GM21360 (cell line): ENCODE measurements around the gene ANKRD6.
"Not testable (repeated sequence)": the region's sequence is repeated elsewhere in the genome, so short reads cannot be mapped to it uniquely, and the experiment has no call there.

Experiments
- ATAC-seq: cut with Tn5 transposase; IDR thresholded peaks from one replicate; pipeline ENCODE4 v1.9.1; 2021; ENCODE audit warnings: mild to moderate bottlenecking, moderate library complexity; ENCODE audit not compliant: unreplicated experiment

ANKRD6 gene

GRCh38 chr6:89641581-89641980 lies 208.6 kb downstream of the ANKRD6 start:
- not testable (repeated sequence) for ATAC-seq

DNA sequence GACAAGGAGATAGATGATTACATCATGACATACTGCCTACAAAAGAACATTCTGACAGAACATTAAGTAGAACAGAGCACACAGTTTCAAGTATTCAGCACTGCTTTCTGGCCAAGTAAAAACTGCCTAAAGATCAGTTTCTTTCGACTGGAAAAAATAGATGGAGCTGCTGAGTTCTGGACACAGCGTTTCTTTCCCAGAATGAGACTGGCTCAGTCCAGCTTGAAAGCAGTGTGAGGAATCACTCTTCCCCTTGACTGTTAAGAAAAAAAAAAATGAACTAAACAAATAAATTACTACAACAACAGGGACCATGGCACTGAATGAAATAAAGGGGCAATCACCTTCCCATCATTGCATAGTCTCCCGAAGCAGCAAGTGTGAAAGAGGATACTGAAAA lies 210.0 kb downstream of the ANKRD6 start:
- no peak for ATAC-seq

- ATAC-seq = no peak
Observed at GRCh38 chr6:89643406-89643805, 210.5 kb downstream of the ANKRD6 start.

DNA sequence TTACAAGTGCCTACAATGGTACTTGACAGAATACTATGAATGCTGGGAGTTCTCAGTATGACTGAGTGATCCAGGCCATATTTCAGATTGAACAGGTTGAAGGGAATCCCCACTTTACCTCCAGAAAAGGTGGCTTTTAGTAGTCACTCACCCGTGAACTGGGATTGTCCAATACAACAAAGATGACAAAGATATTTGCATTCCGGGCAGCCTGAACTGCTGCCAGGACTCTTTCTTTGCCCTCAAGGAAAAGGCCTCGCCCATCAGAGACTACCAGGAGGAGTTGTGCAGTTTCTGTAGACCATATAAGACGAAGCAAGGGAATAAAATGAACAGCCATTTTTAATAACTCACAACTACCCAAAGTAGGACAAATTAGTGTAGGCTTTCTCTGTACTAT lies 211.9 kb downstream of the ANKRD6 start:
- ATAC-seq = no peak

DNA sequence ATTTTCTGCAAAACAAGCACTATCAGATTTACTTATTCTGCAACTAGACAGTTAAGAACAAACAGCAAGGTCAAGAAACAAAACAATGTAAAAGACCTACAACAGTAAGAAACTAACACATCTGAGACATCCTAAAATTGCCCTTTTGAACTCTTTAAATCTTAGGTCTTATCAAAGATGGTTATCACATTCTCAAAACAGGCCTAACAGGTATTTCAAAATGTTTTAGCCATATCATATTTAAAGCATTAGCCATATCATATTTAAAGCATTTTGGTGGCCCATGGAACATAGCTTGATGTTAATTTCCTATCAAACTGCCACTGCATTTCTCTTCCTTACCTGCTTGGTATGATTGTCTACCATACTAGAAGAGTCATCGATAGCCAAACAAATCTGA lies 216.7 kb downstream of the ANKRD6 start:
- ATAC-seq = no peak

DNA sequence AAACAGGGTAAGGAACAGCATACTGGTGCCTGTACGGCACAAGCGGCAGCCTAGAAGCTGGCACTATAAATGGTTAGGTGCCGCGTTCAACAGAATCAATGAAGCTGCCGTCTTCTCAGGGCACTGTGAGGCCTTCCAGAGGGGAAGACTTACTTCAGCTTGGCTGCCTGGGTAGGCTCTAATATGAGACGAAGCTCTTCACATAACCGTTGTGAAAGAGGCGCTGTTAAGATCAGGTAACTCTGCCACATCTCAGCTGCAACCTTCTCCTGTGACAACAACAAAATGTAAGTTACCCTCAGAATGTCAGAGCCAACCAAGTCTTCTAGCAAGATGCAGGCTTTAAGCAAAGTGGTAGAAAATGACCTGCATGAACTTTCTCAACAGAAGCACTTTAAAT lies 217.6 kb downstream of the ANKRD6 start:
- ATAC-seq = no peak

- no peak for ATAC-seq
Observed at GRCh38 chr6:89655122-89655521, 222.2 kb downstream of the ANKRD6 start.

DNA sequence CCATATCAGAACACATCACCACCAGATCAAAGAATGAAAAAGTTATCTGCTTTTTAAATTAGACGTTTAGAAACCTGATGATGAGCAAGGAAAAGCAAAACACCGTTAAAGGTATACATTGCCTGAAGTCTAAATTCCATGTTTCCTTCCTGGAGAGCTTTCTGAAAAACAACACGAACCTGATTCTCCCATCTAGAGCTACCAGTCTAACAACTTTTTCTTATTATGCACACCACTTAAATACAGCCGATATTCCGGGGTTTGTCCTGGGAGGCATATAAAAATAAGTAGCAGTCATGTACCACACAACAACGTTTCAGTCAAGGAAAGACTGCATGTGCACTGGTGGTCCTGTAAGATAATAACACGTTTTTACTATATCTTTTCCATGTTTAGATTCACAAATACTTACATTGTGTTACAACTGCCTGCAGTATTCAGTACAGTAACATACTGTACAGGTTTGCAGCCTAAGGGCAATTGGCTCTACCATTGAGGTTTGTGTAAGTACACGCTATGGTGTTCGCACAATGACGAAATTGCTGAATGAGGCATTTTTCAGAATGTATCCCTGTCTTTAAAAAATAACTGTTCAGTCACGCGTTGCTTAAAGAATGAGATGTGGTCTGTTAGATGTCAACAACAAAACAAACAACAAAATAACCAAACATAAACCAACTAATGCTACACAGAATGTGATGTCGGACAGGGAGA lies 224.7 kb downstream of the ANKRD6 start:
- ATAC-seq = no peak

- ATAC-seq = no peak
Observed at GRCh38 chr6:89660981-89661380, 228.0 kb downstream of the ANKRD6 start.

DNA sequence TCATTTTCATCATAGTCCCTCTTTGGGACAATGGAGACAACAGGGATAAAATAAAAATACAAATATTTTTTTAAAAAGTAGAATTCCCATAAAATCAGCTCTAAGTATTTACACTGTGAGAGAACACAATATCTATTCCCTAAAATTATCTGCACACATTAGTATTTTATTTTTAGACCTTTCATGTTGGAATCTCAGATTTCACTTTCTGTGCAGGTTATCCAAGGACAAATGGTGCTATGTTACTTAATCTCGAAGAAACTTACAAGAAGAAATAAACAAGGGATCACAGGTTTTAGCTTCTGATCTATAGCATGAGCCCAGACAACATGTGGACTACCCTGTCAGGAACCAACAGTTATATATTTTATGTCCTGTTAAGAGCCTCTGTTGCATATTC lies 228.6 kb downstream of the ANKRD6 start:
- ATAC-seq = no peak

DNA sequence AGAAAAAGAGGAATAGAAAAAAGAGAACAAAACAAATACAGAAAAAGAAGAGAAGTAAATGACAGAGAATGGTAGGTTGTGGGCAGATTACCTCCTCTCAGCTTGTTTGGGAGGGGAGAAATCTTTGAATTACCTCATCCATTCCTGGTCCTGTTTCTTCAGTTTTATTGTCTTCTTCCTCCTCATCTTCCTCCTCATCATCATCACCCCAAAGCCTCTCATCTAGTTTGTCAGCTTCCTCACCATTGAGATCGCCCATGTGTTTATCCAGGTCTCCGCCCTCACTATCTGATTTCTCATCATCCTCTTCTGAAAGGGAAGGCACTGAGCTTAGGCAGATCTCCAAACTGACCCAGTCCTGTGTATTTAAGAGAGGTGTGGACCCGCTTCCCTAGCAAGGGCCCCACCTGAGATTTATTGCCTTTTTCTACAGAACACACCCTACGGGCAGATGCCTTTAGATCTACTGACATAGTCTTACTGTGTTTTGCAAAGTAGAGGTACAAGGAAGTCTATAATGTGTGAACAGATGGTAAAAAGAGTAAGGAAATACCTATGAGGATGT lies 229.8 kb downstream of the ANKRD6 start:
- ATAC-seq = no peak

DNA sequence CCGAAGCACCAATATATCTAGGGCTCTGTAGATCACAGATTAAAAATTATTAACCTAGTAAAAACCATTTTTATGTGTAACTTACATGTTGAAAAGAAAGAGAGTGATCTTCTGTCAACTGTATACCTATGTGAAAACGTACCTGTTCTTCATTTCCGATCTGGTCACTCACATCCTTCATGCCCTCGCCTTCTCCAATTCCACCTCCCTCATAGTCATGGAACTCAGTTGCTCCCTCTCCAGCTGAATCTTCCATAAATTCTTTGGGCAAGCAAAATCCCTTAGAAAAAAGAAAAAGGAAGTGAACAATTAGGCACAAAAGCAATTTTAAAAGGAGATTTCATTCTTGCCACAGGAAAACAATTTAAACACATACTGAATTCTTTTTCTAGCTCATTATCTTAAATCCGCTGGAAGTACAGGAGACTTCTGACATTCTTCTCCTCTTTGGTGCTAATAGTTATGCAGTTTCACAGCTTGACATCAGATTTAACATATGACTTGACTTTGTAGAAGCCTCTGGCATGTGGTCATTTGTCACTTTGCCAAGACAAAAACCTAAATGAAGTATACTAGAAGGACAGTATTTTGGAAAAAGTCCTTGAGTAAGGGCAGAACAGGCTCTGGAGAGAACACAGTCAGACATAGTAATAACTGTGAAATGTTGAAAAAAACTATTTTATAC lies 235.1 kb downstream of the ANKRD6 start:
- ATAC-seq = no peak

DNA sequence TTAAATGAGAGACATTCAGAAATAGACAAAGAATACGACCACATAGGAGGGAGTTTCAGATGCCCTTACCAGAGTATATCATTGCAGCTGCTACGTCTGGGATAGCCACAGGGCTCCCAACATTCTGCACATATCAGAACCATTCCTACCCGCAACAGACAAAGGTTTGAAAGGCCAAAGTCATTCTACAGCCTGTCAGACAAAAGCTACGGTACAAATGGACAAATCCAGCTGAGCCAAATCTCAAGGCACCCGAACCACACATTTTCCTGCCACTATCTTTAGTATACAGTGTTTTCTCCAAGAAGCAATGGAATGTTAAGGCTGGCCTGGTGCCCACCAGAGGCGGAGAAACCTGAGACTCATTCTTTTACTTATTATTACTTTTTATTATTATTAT lies 236.1 kb downstream of the ANKRD6 start:
- no peak for ATAC-seq

DNA sequence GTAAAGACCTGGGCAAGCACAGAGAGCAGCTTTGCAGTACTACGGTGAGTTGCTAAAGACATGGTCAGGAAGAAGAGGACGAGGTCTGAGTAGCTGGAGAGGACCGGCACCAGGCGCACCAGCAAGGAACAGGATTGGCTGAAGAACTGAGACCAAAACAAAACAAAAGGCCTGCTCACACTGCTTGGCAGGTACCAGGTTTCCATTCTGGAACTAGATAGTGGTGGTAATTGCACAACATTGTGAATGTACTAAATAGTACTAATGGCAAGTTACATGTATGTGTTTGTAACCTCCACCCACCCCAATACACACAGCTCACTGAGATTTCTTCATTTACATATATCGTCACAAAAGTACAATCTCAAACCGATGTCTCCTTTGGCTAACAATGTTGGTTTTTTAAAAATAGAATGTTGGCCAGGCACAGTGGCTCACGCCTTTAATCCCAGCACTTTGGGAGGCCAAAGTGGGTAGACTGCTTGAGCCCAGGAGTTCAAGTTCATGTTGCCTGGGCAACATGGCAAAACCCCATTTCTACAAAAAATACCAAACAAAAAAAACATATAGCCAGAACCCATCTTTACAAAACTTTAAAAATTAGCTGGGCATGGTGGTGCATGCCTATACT lies 238.1 kb downstream of the ANKRD6 start:
- no peak for ATAC-seq

GRCh38 chr6:89675949-89676748 lies 243.2 kb downstream of the ANKRD6 start:
- no peak for ATAC-seq

DNA sequence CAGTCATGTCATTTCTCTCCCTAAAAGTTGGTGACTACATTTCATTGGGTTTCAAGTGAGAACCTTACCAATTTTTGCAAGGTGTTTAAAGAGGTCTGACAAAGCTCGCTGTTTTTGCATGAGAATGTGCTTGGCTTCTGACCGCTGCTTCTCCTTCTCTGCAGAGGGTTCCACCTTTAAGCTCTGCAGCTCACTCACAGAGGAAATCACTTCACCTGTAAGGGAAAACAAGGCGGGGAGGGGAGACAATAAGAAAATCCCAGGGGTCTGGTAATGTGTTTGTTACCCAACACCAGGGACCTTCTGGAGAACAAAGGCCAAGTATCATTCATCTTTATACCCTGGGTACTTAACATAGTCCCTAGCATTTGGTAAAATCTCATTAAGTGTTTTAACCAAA lies 245.6 kb downstream of the ANKRD6 start:
- ATAC-seq = no peak

- no peak for ATAC-seq
Observed at GRCh38 chr6:89679215-89680120, 246.5 kb downstream of the ANKRD6 start.

GRCh38 chr6:89680150-89680549 lies 247.2 kb downstream of the ANKRD6 start:
- ATAC-seq = no peak

GRCh38 chr6:89680551-89680950 lies 247.6 kb downstream of the ANKRD6 start:
- no peak for ATAC-seq

DNA sequence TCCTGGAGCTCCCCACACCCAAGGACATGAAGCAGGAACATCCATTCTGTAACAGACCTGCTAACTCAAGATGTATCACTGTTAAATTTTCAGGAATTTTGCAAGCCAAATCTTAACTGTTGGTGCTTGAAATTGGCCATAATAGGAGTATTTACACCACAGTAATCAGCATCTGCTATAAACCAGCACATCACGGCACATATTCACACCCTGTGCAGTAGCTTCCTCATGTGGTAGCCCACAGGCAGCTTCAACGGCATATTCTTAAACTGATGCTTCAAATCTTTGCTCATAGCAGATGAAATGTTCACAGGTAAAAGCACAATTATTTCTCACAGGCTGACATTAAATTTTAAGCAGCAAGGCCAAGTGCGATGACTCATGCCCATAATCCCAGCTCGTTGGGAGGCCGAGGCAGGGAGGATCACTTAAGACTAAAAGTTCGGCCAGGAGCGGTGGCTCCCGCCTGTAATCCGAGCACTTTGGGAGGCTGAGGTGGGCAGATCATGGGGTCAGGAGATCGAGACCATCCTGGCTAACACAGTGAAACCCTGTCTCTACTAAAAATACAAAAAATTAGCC lies 249.1 kb downstream of the ANKRD6 start:
- no peak for ATAC-seq
